KMS-11 (cell line): ENCODE measurements around the gene CAPS.

Source experiments
- H2AFZ ChIP-seq: fragments of 200-600 bp; sonication (generic); 2 replicates; pipeline ENCODE4 v1.6.1; 2016; ENCODE audit warnings: antibody characterized with exemption, mixed run types, low read depth
- H3K27ac ChIP-seq: fragments of 200-600 bp; sonication (generic); 2 replicates; pipeline ENCODE4 v1.6.1; 2016; ENCODE audit warnings: mild to moderate bottlenecking, mixed run types
- H3K27me3 ChIP-seq: fragments of 200-600 bp; sonication (generic); 2 replicates; pipeline ENCODE4 v1.6.1; 2017; ENCODE audit warnings: mild to moderate bottlenecking, low read depth, mixed run types, moderate library complexity; ENCODE audit not compliant: insufficient read depth
- H3K36me3 ChIP-seq: fragments of 200-600 bp; sonication (generic); 2 replicates; pipeline ENCODE4 v1.6.1; 2017; ENCODE audit warnings: mild to moderate bottlenecking, mixed run types; ENCODE audit not compliant: insufficient read depth
- H3K4me1 ChIP-seq: fragments of 200-600 bp; sonication (generic); 2 replicates; pipeline ENCODE4 v1.6.1; 2016; ENCODE audit warnings: mild to moderate bottlenecking, low read depth, mixed run types; ENCODE audit not compliant: poor library complexity, severe bottlenecking
- H3K4me2 ChIP-seq: fragments of 200-600 bp; sonication (generic); 2 replicates; pipeline ENCODE4 v1.7.0; 2016; ENCODE audit warnings: mild to moderate bottlenecking, mixed run types
- H3K4me3 ChIP-seq: fragments of 200-600 bp; sonication (generic); IDR thresholded peaks from 2 replicates; pipeline ENCODE4 v1.6.1; 2017; ENCODE audit warnings: low read depth, low read length, mixed read lengths; ENCODE audit not compliant: insufficient read depth
- H3K79me2 ChIP-seq: fragments of 200-600 bp; sonication (generic); 2 replicates; pipeline ENCODE4 v1.6.1; 2016; ENCODE audit warnings: low read depth, mixed run types; ENCODE audit not compliant: insufficient read depth
- H3K9ac ChIP-seq: fragments of 200-600 bp; sonication (generic); 2 replicates; pipeline ENCODE4 v1.6.1; 2016; ENCODE audit warnings: mild to moderate bottlenecking, mixed run types
- H4K20me1 ChIP-seq: fragments of 200-600 bp; sonication (generic); 2 replicates; pipeline ENCODE4 v1.6.1; 2016; ENCODE audit warnings: mild to moderate bottlenecking, mixed run types; ENCODE audit not compliant: insufficient read depth
- CTCF ChIP-seq: fragments of 200-600 bp; sonication (generic); conservative IDR thresholded peaks from 2 replicates; pipeline ENCODE4 v1.6.1; 2017; ENCODE audit warnings: low read depth, mild to moderate bottlenecking, antibody characterized with exemption, low read length, moderate library complexity, mixed read lengths

The CAPS gene

GRCh38 chr19:5904352-5905113 is 9.5 kb upstream of the CAPS start, which contains the start of gene VMAC:
Gene VMAC (plus strand): TSS chr19:5904872. CDS start chr19:5904891, 19 bp downstream.
- Histone ChIP-seq H3K4me2 (peak within 1 kb of the TSS; percentile 60), H3K9ac (peak within 1 kb of the TSS; percentile 97), H3K27ac (peak within 1 kb of the TSS; percentile 83), H3K4me3 (no peak within 1 kb of the TSS), H3K36me3 (no peaks in the 10 kb centered on the region), H2AFZ (peak within 1 kb of the TSS; percentile 77), H3K79me2 (peaks cover 40% of the 10 kb centered on the region), H3K4me1 (peaks cover 9% of the 10 kb centered on the region), H4K20me1 (no peaks in the 10 kb centered on the region; the same call in 1 of the 2 replicates), H3K27me3 (no peaks in the 10 kb centered on the region)
- TF ChIP-seq CTCF, result no peak

DNA sequence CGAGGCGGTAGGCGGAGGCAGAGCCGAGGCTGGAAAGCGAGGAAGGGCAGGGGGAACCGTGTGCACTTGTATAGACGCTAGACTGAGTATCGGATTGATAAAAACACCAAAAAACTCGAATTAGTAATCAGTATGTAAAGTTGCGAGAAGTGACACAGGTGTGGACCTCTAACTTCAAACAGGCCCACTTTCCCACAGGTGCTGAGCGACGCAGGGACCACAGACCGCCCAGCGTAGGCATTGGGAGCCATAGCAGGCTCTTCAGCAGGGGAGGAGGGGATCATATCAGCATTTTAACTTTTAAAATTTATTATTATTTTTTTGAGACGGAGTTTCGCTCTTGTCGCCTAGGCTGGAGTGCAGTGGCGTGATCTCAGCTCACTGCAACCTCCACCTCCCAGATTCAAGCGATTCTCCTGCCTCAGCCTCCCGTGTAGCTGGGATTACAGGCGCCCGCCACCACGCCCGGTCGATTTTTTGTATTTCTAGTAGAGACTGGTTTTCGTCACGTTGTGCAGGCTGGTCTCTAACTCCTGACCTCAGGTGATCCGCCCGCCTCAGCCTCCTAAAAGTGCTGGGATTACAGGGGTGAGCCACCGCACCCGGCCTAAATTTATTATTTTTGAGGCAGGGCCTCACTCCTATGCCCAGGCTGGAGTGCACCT is 8.8 kb upstream of the CAPS start:
- H3K9ac ChIP-seq, result peak overlapping the region; percentile 50; the same call in 1 of the 2 replicates
- peaks cover 9% of the 10 kb centered on the region for H3K4me1 ChIP-seq
- H3K79me2 ChIP-seq, result peaks cover 33% of the 10 kb centered on the region
- H3K27ac ChIP-seq, result no peak overlapping the region
- H3K4me2 ChIP-seq, result peak overlapping the region; percentile 47
- no peak for TF ChIP-seq CTCF
- no peaks in the 10 kb centered on the region for H3K27me3 ChIP-seq
- H2AFZ ChIP-seq, result peak overlapping the region; percentile 51; the same call in 1 of the 2 replicates
- H3K36me3 ChIP-seq, result no peaks in the 10 kb centered on the region
- H4K20me1 ChIP-seq, result no peaks in the 10 kb centered on the region; the same call in 1 of the 2 replicates
- H3K4me3 ChIP-seq, result no peak overlapping the region

DNA sequence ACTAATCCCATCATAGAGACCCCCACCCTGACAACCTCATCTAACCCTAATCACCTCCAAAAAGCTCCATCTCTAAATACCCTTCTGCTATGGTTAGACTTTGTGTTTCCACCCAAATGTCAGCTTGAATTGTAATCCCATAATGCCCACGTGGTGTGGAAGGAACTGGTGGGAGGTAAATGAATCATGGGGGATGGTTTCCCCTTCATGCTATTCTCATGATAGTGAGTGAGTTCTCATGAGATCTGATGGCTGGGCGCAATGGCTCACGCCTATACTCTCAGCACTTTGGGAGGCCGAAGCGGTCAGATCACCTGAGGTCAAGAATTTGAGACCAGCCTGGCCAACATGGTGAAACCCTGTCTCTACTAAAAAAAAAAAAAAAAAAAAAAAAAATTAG is 6.8 kb upstream of the CAPS start:
- TF ChIP-seq CTCF, result no peak
- Histone ChIP-seq H3K9ac (no peak overlapping the region), H3K4me1 (peaks cover 9% of the 10 kb centered on the region), H4K20me1 (no peaks in the 10 kb centered on the region), H3K27ac (no peak overlapping the region), H3K4me3 (no peak overlapping the region), H3K27me3 (no peaks in the 10 kb centered on the region), H3K79me2 (peaks cover 13% of the 10 kb centered on the region), H3K36me3 (no peaks in the 10 kb centered on the region), H3K4me2 (no peak overlapping the region), H2AFZ (no peak overlapping the region)

DNA sequence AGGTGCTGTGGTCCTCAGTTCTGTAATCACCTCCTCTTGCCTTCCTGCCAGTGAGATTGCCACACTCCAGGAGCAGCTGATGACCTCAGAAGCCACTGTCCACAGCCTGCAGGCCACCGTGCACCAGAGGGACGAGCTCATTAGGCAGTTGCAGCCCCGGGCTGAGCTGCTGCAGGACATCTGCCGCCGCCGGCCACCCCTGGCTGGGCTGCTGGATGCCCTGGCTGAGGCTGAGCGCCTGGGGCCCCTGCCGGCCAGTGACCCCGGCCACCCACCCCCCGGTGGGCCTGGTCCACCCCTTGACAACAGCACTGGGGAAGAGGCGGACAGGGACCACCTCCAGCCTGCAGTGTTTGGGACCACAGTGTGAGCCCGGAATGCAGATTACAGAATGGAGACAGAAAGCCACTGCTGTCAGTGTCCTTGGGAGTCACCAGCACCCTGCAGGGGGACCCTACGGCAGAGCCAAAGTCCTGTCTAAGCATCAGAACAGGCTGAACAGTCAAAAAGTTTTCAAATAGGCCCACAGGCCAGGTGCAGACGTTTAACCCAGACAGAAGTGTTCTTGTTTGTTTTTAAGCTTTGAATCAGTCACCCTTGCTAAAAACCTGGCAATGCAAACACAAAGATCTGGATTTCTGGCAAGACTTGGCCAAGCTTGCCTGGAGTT is 5.1 kb upstream of the CAPS start:
- no peak for TF ChIP-seq CTCF
- Histone ChIP-seq H3K4me1 (peaks cover 5% of the 10 kb centered on the region), H3K4me3 (no peak overlapping the region), H3K9ac (no peak overlapping the region), H3K36me3 (no peaks in the 10 kb centered on the region), H4K20me1 (no peaks in the 10 kb centered on the region), H3K27me3 (no peaks in the 10 kb centered on the region), H2AFZ (no peak overlapping the region), H3K79me2 (no peaks in the 10 kb centered on the region), H3K4me2 (no peak overlapping the region), H3K27ac (no peak overlapping the region)
